ENCODE data around the gene CHST8. TPM values are rescaled to one million over a fixed set of nuclear protein-coding genes. Genes with fewer than 3 reads are reported as not detected.
"Not testable (repeated sequence)": the region's sequence is repeated elsewhere in the genome, so short reads cannot be mapped to it uniquely, and the experiment has no call there.

CHST8 gene
- total RNA-seq, 1 experiment from 2014 or later, result not detected

GRCh38 chr19:33809960-33810359 lies 188.2 kb downstream of the CHST8 start:
- DNase-seq (ENCODE audit: low spot score), result no peak

DNA sequence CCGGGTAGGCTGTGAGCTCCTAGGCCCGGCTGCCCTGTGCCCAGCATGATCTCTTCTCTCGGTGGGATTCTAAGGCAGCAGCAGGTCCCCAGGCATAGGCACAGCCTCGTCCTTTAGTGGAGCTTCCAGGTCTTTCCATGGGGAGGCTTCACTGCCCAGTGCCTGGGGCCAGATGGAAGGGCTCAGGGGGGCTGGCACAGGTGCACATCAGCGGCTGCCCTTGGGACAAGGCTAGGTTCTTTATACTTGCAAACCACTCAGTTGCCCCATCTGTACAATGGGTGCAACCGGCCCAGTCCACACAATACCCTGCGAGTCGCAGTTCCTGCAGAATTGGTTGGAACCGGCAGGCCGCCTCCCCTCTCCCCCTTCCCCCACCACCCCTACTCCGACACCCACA lies 189.1 kb downstream of the CHST8 start:
- DNase-seq (ENCODE audit: low spot score), result no peak

- DNase-seq (ENCODE audit: low spot score), result no peak
Measured at GRCh38 chr19:33811246-33811645, 189.5 kb downstream of the CHST8 start.

DNA sequence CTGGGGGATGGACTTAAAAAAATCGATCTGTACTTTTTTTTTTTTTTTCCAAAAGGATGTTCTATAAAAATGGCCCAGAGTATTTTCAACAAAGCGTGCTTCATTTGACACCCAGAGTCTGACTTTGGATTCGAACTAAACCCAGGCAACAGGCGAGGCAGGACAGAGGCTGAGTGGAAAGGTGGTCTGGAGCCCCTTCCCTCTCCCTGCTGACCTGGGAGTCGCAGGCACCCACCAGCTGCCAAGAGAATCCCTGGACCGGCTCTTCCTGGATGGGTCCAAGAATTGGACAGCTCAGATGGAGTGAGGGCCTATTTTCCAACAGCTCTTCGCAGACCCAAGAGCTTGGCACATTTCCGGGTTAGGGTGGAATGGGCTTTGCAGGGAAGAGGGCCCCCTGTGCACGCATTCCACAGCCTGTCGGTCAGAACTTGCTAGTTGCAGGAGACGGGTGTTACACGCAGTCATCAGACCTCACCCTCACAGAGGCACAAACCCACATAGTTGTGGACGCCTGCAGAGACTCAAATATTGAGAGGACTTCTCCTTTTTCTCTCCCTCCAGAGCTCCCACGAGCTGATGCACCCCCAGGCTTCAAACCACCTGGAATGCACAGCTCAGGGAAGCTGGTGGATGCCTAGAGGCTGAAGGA lies 190.1 kb downstream of the CHST8 start:
- DNase-seq (ENCODE audit: low spot score), result no peak

DNA sequence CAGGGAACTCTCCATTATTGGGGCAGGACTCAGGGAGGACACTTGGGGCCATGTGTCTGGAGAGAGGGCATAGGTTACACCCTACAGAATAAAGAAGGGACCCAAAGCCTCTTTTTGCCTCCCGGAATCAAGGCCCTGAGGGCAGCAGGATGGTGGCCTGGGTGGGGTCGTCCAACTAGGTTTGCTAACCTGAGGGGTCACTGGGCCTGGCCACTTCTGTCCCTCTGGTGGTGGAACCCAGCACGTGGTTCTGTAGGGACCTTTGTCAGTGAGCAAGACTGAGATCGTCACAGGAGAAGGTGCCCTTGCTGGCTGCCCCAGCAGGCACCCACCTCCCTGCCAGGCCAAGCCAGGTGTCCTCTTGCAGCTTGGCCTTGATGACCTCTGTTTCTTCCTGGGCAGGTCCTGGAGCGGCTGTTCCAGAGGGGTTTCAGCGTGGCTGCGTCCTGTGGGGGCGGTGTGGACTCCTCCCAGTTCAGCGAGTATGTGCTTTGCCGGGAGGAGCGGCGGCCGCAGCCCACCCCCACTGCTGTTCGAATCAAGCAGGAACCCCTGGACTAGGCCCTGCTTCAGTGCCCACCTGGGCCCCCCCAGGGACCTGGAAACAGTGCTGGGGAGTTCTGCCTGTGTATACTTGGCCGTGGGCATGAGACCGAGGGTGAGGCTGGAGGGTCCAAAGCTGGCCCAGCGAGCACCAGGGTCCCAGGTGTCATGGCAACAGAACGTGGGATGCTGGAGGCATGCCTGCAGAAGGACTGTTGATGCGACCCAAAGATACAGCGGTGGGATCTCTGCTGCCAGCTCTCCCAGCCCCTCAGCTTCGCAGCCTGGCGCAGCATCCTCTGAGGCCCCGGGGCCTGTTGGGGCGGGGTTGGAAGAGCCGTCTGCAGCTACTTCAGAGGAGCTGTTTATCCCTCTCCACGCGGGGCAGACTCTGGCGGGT lies 190.9 kb downstream of the CHST8 start:
- DNase-seq (ENCODE audit: low spot score), result no peak

- DNase-seq (ENCODE audit: low spot score), result no peak
Measured at GRCh38 chr19:33813391-33814101, 191.8 kb downstream of the CHST8 start.

DNA sequence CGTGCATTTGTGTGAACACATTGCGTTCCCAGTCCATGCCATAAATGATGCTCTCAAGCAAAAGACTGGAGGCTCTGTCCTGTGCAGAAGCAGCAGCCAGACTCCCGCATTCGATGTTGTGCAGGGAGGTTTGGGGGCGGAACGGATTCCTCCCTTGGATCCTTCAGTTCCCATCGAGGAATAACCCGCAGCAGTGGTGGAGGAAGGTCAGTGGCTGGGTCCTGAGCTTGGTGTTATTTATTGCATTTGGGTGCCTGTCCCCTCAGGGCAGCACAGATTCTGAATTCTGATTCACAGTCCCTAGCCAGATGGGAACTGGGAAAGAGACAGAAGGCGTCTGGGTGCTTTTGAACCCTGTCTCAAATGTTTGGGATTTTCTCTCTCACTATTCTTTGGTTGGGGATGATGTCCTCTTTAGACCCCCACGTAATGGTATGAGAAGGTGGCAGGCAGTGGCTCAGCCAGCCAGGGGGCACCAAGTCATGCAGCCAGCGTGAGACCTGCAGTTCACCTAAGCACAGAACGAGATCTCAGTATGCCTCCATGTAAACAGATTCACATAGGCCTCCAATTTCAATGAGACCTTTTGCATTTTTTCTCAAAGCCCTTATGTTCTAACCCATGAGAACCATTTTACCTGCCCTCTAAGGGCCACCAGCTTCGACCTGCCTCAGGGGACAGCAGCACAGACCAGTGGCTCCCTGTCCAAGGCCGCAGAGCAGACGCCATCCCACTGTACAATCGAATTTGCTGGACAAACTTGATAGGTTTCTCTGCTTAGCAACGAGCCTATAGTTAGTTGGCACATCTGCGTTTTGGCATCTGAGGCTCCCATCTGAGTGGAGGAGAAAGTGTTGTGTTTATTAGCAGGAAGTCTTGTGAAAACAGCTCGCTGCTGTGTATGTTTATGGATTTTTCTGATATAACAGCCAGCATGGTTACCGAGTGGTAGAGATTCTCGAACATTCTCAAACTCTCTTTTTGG lies 192.7 kb downstream of the CHST8 start:
- DNase-seq (ENCODE audit: low spot score), result no peak

GRCh38 chr19:33815380-33816340 lies 193.9 kb downstream of the CHST8 start:
- no peak for DNase-seq (ENCODE audit: low spot score)

GRCh38 chr19:33818411-33818810 lies 196.7 kb downstream of the CHST8 start:
- DNase-seq (ENCODE audit: low spot score), result no peak

DNA sequence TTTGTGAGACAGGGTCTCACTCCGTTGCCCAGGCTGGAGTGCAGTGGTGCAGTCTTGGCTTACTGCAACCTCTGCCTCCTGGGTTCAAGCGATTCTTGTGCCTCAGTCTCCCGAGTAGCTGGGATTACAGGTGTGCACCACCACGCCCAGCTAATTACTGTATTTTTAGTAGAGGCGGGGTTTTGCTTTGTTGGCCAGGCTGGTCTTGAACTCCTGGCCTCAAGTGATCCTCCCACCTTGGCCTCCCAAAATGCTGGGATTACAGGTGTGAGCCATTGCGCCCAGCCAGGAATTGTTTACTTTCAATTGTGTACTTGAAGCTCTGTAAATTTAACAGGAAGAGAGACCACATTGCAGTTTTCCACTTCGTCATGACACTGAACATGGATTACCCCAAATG lies 197.3 kb downstream of the CHST8 start:
- DNase-seq (ENCODE audit: low spot score), result not testable (repeated sequence)

DNA sequence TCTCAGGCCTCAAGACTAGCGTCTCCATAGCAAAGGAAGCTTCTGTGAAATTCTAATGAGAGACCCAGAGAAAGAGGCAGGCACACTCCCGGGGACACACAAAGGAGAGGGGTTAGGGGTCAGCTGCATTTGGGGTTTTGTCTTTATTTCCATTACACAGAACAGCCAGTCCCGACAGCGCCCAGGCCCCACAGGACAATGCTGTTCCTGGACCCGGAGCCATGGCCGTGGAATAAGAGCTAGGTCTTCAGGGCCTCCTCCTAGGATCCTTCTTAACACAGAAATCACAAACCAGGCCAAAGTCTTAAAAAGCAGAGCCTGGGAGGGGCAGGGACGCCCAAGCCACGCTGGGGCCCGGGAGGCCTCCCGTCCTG lies 197.7 kb downstream of the CHST8 start:
- no peak for DNase-seq (ENCODE audit: low spot score)

DNA sequence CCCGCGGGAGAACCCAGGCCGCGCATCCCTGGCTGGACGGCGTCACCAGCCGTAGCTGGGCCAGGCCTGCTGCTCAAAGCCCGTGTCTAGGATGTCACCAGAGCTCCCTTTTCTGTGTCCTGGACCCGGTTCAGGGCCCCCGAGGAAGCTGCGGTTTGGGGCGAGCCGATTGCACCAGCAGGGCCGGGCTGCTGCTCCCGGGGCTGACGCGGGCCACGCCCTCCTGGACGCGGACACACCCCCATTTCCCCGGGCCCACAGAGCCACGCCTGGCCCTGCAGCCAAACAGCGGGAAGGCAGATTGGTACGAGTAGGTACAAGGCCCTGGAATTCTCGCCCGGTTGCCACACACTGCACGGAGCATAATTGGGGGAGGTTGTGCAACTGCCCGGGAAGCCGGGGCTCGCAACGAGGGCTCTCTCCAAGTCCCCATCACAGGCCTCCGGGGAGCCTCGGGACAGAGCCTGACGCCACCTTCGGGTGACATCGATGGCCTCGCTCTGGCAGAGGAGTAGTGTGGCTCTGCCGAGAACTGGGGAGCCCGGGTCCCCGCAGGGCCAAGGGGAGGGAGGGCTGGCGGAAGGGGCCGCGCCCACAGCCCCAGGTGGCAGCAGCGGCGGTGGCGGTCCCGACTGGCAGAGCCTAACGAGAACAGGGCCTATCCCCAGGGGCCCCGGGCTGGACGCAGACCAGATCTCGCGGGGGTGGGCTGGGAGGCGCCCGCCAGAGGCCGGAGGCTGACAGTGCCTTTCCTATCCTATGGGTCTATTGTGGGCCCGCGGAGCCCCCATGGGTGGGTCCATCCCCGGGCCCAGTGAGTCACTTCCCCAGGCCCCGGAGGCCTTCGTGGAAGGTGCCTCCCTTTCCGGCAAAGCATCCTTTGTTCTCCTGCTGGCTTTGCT lies 198.4 kb downstream of the CHST8 start:
- DNase-seq (ENCODE audit: low spot score), result peak; percentile 39

DNA sequence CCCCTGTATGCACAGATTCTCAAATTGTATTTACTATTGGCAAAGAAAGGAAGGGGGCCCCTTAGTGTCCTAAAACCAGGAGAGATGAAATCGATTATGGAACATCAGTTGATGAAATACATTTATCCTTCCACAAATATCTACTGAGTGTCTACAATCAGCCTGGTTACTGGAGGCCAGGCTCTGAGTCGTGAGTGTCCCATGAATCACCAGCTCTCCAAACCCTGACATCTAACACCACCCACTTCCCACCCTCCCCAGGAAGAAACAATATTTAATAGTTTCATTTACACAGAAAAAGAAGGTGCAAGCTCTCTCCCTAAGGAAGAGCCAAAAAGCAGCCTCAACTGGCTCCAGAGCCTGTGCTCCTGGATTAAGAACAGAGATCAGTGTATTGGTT lies 200.1 kb downstream of the CHST8 start:
- no peak for DNase-seq (ENCODE audit: low spot score)

Other genes starting within 250 kb of the CHST8 start
- 35.9 and 37.4 TPM in 2 replicates for gene CEBPG, start 248.2 kb upstream of the CHST8 start, total RNA-seq (2014; rRNA removed; shearing (Covaris generic))
- gene PEPD, start 100.2 kb upstream of the CHST8 start, total RNA-seq (2014; rRNA removed; shearing (Covaris generic)), result 53.0 and 66.1 TPM in 2 replicates
- gene KCTD15, start 174.9 kb downstream of the CHST8 start, total RNA-seq (2014; rRNA removed; shearing (Covaris generic)), result 25.4 and 28.1 TPM in 2 replicates